Mesenchymal stem cell (in vitro differentiated cells and primary cell): ENCODE data around the gene DCAF10. TPM values are rescaled to one million over a fixed set of nuclear protein-coding genes. Genes with fewer than 3 reads are reported as not detected.
"Not testable (repeated sequence)": the region's sequence is repeated elsewhere in the genome, so short reads cannot be mapped to it uniquely, and the experiment has no call there.

ENCODE experiments used
- DNase-seq: peaks from one replicate; pipeline ENCODE4 v3.0.0-alpha.2; 2013
- H2AFZ ChIP-seq: one replicate; pipeline ENCODE4 v1.6.1; 2013; ENCODE audit warnings: low read depth, mild to moderate bottlenecking, control low read depth, inconsistent platforms, low read length, moderate library complexity
- H2AK5ac ChIP-seq: 2 replicates; pipeline ENCODE4 v1.6.1; 2013; ENCODE audit warnings: low read length, moderate library complexity, mild to moderate bottlenecking, inconsistent platforms; ENCODE audit not compliant: severe bottlenecking
- H2BK120ac ChIP-seq: one replicate; pipeline ENCODE4 v1.6.1; 2013; ENCODE audit warnings: low read depth, mild to moderate bottlenecking, inconsistent platforms, low read length, moderate library complexity
- H2BK12ac ChIP-seq, 2 experiments: one replicate each; pipeline ENCODE4 v1.6.1; 2013; ENCODE audit warnings: inconsistent platforms in 2 of 2, low read length in 2 of 2, mild to moderate bottlenecking in 2 of 2, moderate library complexity in 2 of 2, control low read depth in 1 of 2
- H2BK15ac ChIP-seq: one replicate; pipeline ENCODE4 v1.6.1; 2013; ENCODE audit warnings: mild to moderate bottlenecking, low read depth, inconsistent platforms; ENCODE audit not compliant: poor library complexity, severe bottlenecking
- H2BK5ac ChIP-seq: 2 replicates; pipeline ENCODE4 v1.6.1; 2013; ENCODE audit warnings: low read depth, mild to moderate bottlenecking, low read length, control low read depth, inconsistent platforms; ENCODE audit not compliant: poor library complexity, severe bottlenecking
- H3K14ac ChIP-seq, 2 experiments: one replicate each; pipeline ENCODE4 v1.6.1; 2013; ENCODE audit warnings: inconsistent platforms in 2 of 2, low read length in 2 of 2, control low read depth in 1 of 2, mild to moderate bottlenecking in 1 of 2, moderate library complexity in 1 of 2
- H3K18ac ChIP-seq, 2 experiments: one replicate each; pipeline ENCODE4 v1.6.1; 2013; ENCODE audit warnings: inconsistent platforms in 2 of 2, low read length in 2 of 2, control low read depth in 1 of 2, low read depth in 1 of 2, mild to moderate bottlenecking in 1 of 2
- H3K23ac ChIP-seq, 2 experiments: one replicate each; pipeline ENCODE4 v1.6.1; 2013; ENCODE audit warnings: inconsistent platforms in 2 of 2, low read length in 2 of 2, mild to moderate bottlenecking in 2 of 2, moderate library complexity in 2 of 2, control low read depth in 1 of 2
- H3K27ac ChIP-seq: 2 replicates; pipeline ENCODE4 v1.5.1; 2013; ENCODE audit warnings: mild to moderate bottlenecking, moderate library complexity, low read length, control low read depth, inconsistent platforms; ENCODE audit not compliant: poor library complexity, severe bottlenecking
- H3K27me3 ChIP-seq, 2 experiments: 2 replicates each; pipeline versions ENCODE4 v1.6.1 to v1.7.0; 2013; ENCODE audit warnings: low read length in 2 of 2, mild to moderate bottlenecking in 2 of 2, moderate library complexity in 2 of 2, control low read depth in 1 of 2, inconsistent platforms in 1 of 2; ENCODE audit not compliant: control insufficient read depth in 1 of 2, insufficient read depth in 1 of 2
- H3K36me3 ChIP-seq, 2 experiments: 2 replicates each; pipeline versions ENCODE4 v1.6.1 to v1.7.0; 2013; ENCODE audit warnings: low read length in 2 of 2, control low read depth in 1 of 2, inconsistent platforms in 1 of 2, low read depth in 1 of 2, mild to moderate bottlenecking in 1 of 2; ENCODE audit not compliant: insufficient read depth in 2 of 2, control insufficient read depth in 1 of 2
- H3K4ac ChIP-seq, 2 experiments: one replicate each; pipeline ENCODE4 v1.6.1; 2013; ENCODE audit warnings: inconsistent platforms in 2 of 2, low read length in 2 of 2, mild to moderate bottlenecking in 2 of 2, moderate library complexity in 2 of 2, control low read depth in 1 of 2, low read depth in 1 of 2
- H3K4me1 ChIP-seq: 2 replicates; pipeline ENCODE4 v1.6.1; 2013; ENCODE audit warnings: low read depth, low read length, control low read depth; ENCODE audit not compliant: control insufficient read depth, insufficient read depth
- H3K4me2 ChIP-seq: 2 replicates; pipeline ENCODE4 v1.6.1; 2013; ENCODE audit warnings: low read length, mild to moderate bottlenecking, inconsistent platforms; ENCODE audit not compliant: poor library complexity, severe bottlenecking
- H3K4me3 ChIP-seq, 2 experiments: 2 replicates each; pipeline versions ENCODE4 v1.5.1 to v1.7.0; 2013; ENCODE audit warnings: low read length in 2 of 2, mild to moderate bottlenecking in 2 of 2, control low read depth in 1 of 2, low read depth in 1 of 2; ENCODE audit not compliant: insufficient read depth in 1 of 2
- H3K79me1 ChIP-seq: replicated peaks from 2 replicates; pipeline ENCODE4 v1.6.1; 2013; ENCODE audit warnings: mild to moderate bottlenecking, control low read depth, low read length, inconsistent platforms; ENCODE audit not compliant: poor library complexity, severe bottlenecking
- H3K9ac ChIP-seq: 2 replicates; pipeline ENCODE4 v1.7.0; 2013; ENCODE audit warnings: mild to moderate bottlenecking, low read length, moderate library complexity
- H3K9me3 ChIP-seq: 2 replicates; pipeline ENCODE4 v1.7.0; 2013; ENCODE audit warnings: mild to moderate bottlenecking, low read length; ENCODE audit not compliant: control insufficient read depth
- H4K8ac ChIP-seq: one replicate; pipeline ENCODE4 v1.6.1; 2013; ENCODE audit warnings: inconsistent platforms, mild to moderate bottlenecking, low read length, moderate library complexity
- H4K91ac ChIP-seq: one replicate; pipeline ENCODE4 v1.6.1; 2013; ENCODE audit warnings: mild to moderate bottlenecking, low read length, inconsistent platforms
- WGBS: methylation state at CpG from one replicate; pipeline ENCODE4 v1.1.7; 2013; ENCODE audit warnings: mixed read lengths; 5-methylcytosine and 5-hydroxymethylcytosine counted together
- polyA plus RNA-seq, 2 experiments: library from polyadenylated mRNA; stranded (reverse); fragments of 200-250 nt; gene quantifications; one replicate each; pipeline ENCODE4 v1.2.3, GENCODE V29; 2013

Gene DCAF10, protein sequence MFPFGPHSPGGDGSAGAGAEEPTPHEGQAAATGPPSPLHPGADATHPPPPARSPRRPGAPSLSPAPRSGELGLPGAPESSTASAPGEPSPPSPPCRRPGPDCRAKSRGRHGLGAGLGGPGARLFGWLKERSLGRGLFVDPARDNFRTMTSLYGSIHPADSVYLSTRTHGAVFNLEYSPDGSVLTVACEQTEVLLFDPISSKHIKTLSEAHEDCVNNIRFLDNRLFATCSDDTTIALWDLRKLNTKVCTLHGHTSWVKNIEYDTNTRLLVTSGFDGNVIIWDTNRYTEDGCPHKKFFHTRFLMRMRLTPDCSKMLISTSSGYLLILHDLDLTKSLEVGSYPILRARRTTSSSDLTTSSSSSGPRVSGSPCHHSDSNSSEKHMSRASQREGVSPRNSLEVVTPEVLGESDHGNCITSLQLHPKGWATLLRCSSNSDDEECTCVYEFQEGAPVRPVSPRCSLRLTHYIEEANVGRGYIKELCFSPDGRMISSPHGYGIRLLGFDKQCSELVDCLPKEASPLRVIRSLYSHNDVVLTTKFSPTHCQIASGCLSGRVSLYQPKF
- 12.2 TPM for polyA plus RNA-seq (2013, experiment 1 of 2)
- polyA plus RNA-seq (2013, experiment 2 of 2), result 12.0 TPM

DNA sequence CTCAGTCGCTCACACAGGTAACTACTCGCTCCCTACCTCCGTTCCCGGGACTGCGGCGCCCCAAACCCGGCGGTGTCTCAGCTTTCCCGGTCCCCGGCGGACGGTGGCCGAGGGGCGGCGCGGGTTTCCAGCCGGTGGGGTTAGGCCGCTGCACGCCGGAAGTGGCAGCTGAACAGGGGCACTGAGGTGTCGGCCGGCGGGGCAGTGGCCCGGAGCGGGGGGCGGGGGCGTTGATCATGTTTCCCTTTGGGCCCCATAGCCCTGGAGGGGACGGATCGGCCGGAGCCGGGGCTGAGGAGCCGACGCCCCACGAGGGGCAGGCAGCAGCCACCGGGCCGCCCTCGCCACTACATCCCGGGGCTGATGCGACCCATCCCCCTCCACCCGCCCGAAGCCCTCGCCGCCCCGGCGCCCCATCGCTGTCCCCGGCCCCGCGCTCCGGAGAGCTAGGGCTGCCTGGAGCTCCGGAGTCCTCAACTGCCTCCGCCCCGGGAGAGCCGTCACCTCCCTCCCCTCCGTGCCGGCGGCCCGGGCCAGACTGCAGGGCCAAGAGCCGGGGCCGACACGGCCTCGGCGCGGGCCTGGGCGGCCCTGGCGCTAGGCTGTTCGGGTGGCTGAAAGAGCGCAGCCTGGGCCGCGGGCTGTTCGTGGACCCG, at the start of gene DCAF10:
Gene DCAF10, plus strand, starts transcription at position 167 of the 656 bp plus-strand sequence. Its CDS starts 70 bp downstream, at position 237.
- Histone ChIP-seq H3K18ac (peak within 1 kb of the TSS; percentile 94 to 98), H3K4me3 (peak within 1 kb of the TSS; percentile 87 to 95), H2AK5ac (no peak within 1 kb of the TSS), H3K9ac (peak within 1 kb of the TSS; percentile 91), H3K14ac (peak within 1 kb of the TSS in 1 of 2 experiments; percentile 94), H3K27ac (peak within 1 kb of the TSS; percentile 64), H2BK5ac (peak within 1 kb of the TSS; percentile 73), H4K8ac (peak within 1 kb of the TSS; percentile 92), H3K4me1 (peaks cover 4% of the 10 kb centered on the region), H3K4me2 (peak within 1 kb of the TSS; percentile 85), H2BK15ac (peak within 1 kb of the TSS; percentile 23), H3K23ac (peak within 1 kb of the TSS; percentile 94 to 97), H3K27me3 (no peaks in the 10 kb centered on the region), H3K36me3 (peaks cover 0 to 11% of the 10 kb centered on the region in 2 experiments), H3K9me3 (no peaks in the 10 kb centered on the region), H4K91ac (peak within 1 kb of the TSS; percentile 96), H3K4ac (peak within 1 kb of the TSS; percentile 91 to 94), H2AFZ (peak within 1 kb of the TSS; percentile 84), H2BK12ac (peak within 1 kb of the TSS in 1 of 2 experiments; percentile 63), H3K79me1 (peaks cover 4% of the 10 kb centered on the region), H2BK120ac (peak within 1 kb of the TSS; percentile 64)
- DNase-seq, result peak; percentile 88
- WGBS, result under 1% methylated on average over 48 of the region's 72 CpGs

DNA sequence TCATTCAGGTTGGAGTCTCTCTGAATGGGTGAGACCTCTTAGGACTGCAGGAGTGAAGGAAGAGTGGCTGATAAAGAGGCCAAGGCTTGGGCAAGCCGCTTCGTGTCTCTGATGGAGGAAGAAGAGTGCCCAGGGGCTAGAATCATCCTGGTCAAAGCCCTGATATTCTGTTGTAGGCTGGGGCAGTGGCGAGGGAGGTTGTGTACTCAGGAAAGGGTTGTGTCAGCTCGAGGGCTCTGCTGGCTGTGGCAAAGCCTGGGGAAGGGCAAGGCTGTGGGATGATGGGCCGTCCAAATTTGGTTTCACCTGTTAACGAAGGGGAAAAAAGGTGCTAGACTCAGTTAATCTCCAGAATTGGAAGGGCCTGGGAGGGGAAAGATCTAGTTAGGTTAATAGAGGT, 49.4 kb upstream of the DCAF10 start:
- H3K79me1 ChIP-seq, result peaks cover 8% of the 10 kb centered on the region
- H3K4me3 ChIP-seq, result no peak overlapping the region
- no peak overlapping the region for H2AK5ac ChIP-seq
- 74% methylated on average over 5 of the region's 6 CpGs for WGBS
- no peak overlapping the region for H3K9ac ChIP-seq
- no peak overlapping the region for H2AFZ ChIP-seq
- H3K4ac ChIP-seq, result no peak overlapping the region
- no peak overlapping the region for H2BK15ac ChIP-seq
- no peaks in the 10 kb centered on the region for H3K36me3 ChIP-seq
- peaks cover 3% of the 10 kb centered on the region for H3K4me1 ChIP-seq
- H3K14ac ChIP-seq, result no peak overlapping the region
- H3K9me3 ChIP-seq, result no peaks in the 10 kb centered on the region
- no peak overlapping the region for H4K91ac ChIP-seq
- H3K27me3 ChIP-seq, result peaks cover 0 to under 1% of the 10 kb centered on the region in 2 experiments
- H2BK5ac ChIP-seq, result no peak overlapping the region
- no peak overlapping the region for H2BK120ac ChIP-seq
- H3K23ac ChIP-seq, result no peak overlapping the region
- no peak overlapping the region for H4K8ac ChIP-seq
- no peak overlapping the region for H3K4me2 ChIP-seq
- H3K18ac ChIP-seq, result no peak overlapping the region
- no peak overlapping the region for H2BK12ac ChIP-seq
- DNase-seq, result no peak
- no peak overlapping the region for H3K27ac ChIP-seq

DNA sequence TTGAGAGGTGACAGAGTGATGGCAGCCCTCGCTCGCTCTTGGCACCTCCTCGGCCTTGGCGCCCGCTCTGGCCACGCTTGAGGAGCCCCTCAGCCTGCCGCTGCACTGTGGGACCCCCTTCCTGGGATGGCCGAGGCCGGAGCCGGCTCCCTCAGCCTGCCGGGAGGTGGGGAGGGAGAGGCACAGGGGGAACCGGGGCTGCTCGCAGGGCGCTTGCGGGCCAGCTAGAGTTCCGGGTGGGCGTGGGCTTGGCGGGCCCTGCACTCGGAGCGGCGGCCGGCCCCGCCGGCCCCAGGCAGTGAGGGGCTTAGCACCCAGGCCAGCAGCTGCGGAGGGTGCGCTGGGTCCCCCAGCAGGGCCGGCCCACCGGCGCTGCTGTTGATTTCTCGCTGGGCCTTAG, 48.9 kb upstream of the DCAF10 start:
- H3K36me3 ChIP-seq, H4K91ac ChIP-seq, H4K8ac ChIP-seq, DNase-seq, H3K4me3 ChIP-seq, H3K9me3 ChIP-seq, H3K4me1 ChIP-seq, H2BK120ac ChIP-seq, H3K4ac ChIP-seq, H3K23ac ChIP-seq, H3K14ac ChIP-seq, H3K18ac ChIP-seq, H3K79me1 ChIP-seq, H3K9ac ChIP-seq, H2AK5ac ChIP-seq, H2BK15ac ChIP-seq, H2BK12ac ChIP-seq, H3K27me3 ChIP-seq, H3K4me2 ChIP-seq, H2BK5ac ChIP-seq, H2AFZ ChIP-seq, H3K27ac ChIP-seq: not testable (repeated sequence)
- 93% methylated on average over 12 of the region's 30 CpGs for WGBS

DNA sequence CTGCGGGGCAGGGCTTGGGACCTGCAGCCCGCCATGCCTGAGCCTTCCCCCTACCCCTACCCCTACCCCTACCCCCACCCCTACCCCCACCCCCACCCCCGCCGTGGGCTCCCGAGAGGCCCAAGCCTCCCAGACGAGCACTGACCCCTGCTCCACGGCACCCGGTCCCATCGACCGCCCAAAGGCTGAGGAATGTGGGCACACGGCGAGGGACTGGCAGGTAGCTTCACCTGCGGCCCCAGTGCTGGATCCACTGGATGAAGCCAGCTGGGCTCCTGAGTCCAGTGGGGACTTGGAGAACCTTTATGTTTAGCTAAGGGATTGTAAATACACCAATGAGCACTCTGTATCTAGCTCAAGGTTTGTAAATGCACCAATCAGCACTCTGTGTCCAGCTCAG, 48.5 kb upstream of the DCAF10 start:
- not testable (repeated sequence) for H2BK15ac ChIP-seq, H2BK120ac ChIP-seq, H3K4ac ChIP-seq, H3K79me1 ChIP-seq, H2BK12ac ChIP-seq, H3K4me2 ChIP-seq, H3K4me1 ChIP-seq, H3K9ac ChIP-seq, H2AFZ ChIP-seq, H2AK5ac ChIP-seq, DNase-seq, H4K91ac ChIP-seq, H3K4me3 ChIP-seq, H3K36me3 ChIP-seq, H3K27ac ChIP-seq, H3K14ac ChIP-seq, H3K9me3 ChIP-seq, H3K18ac ChIP-seq, H3K23ac ChIP-seq, H3K27me3 ChIP-seq, H4K8ac ChIP-seq, H2BK5ac ChIP-seq
- 98% methylated on average over 11 of the region's 13 CpGs for WGBS
